ENCODE results near the gene ANO1. TPM values are rescaled to one million over a fixed set of nuclear protein-coding genes. Genes with fewer than 3 reads are reported as not detected.

ANO1 gene
- total RNA-seq, 2 donors from 2014 or later, result 10.2 to 29.4 TPM

DNA sequence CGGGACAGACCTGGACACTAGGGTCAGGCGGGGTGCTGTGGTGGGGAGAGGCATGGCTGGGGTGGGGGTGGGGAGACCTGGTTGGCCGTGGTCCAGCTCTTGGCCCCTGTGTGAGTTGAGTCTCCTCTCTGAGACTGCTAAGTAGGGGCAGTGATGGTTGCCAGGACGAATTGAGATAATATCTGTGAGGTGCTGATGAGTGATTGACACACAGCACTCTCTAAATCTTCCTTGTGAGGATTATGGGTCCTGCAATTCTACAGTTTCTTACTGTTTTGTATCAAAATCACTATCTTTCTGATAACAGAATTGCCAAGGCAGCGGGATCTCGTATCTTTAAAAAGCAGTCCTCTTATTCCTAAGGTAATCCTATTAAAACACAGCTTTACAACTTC, 128.9 kb downstream of the ANO1 start:
- TF ChIP-seq, protein P1, sequence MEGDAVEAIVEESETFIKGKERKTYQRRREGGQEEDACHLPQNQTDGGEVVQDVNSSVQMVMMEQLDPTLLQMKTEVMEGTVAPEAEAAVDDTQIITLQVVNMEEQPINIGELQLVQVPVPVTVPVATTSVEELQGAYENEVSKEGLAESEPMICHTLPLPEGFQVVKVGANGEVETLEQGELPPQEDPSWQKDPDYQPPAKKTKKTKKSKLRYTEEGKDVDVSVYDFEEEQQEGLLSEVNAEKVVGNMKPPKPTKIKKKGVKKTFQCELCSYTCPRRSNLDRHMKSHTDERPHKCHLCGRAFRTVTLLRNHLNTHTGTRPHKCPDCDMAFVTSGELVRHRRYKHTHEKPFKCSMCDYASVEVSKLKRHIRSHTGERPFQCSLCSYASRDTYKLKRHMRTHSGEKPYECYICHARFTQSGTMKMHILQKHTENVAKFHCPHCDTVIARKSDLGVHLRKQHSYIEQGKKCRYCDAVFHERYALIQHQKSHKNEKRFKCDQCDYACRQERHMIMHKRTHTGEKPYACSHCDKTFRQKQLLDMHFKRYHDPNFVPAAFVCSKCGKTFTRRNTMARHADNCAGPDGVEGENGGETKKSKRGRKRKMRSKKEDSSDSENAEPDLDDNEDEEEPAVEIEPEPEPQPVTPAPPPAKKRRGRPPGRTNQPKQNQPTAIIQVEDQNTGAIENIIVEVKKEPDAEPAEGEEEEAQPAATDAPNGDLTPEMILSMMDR (IDR thresholded peaks at IDR 0.05), result no peak
- Histone ChIP-seq H3K36me3 (peaks cover 16% of the 10 kb centered on the region), H3K27ac (no peak overlapping the region), H3K4me3 (no peak overlapping the region), H3K4me1 (peaks cover 0 to 30% of the 10 kb centered on the region in 2 donors), H3K27me3 (no peaks in the 10 kb centered on the region), H3K9me3 (no peaks in the 10 kb centered on the region)
- no peak for DNase-seq (ENCODE audit: low spot score)

DNA sequence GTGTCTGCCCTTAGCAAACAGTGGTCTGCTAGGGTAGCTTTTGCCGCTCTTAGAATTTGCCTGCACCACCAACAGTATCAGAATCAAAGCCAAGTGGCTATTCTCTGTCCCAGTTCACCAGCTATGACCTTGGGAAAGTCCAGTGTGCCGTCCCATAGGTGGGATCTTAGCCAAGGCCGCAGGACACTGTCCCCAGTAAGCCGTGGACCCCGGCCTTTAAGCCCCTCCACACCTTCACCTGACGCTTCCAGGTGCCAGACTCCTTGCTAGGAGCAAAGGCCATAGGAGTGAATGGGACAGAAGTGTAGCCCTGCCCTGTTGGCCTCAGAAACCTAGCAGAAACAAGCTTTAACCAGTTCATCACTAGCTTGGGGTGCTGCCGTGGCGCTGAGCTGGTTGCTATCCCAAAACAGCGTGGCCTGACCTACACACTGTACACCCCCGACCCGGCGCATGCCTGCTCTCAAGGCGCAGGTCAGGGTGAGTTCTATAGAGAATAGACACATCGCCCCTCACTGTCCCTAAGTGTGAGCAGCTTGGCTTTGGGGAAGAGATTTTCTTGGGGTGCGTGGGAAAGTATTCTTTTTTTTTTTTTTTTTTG, 129.5 kb downstream of the ANO1 start:
- Histone ChIP-seq H3K4me1 (peaks cover 0 to 30% of the 10 kb centered on the region in 2 donors), H3K4me3 (no peak overlapping the region), H3K36me3 (peaks cover 16% of the 10 kb centered on the region), H3K27ac (no peak overlapping the region), H3K27me3 (no peaks in the 10 kb centered on the region), H3K9me3 (no peaks in the 10 kb centered on the region)
- TF ChIP-seq, protein P1 (IDR thresholded peaks at IDR 0.05), result no peak
- DNase-seq (ENCODE audit: low spot score), result no peak

DNA sequence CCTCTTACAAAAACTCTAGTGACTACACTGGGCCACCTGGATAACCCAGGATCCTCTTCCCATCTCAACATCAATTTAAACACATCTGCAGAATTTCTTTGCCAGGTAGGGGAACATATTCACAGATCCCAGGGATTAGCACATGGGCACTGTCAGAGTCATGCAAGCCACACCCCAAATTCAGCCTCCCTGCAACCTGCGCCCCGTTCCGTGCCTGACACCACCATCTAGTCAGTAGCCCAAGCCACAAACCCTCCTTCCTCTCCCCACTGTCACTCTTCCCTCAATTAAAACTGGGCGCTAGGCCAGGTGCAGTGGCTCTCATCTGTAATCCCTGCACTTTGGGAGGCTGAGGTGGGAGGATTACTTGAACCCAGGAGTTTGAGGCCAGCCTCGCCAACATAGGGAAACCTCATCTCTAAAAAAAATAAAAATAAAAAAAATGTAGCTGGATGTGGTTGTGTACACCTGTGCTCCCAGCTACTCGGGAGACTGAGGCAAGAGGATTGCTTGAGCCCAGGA, 131.3 kb downstream of the ANO1 start:
- no peak for DNase-seq (ENCODE audit: low spot score)
- peaks cover 16% of the 10 kb centered on the region for H3K36me3 ChIP-seq
- TF ChIP-seq, protein P1 (IDR thresholded peaks at IDR 0.05), result no peak
- peaks cover 0 to 22% of the 10 kb centered on the region in 2 donors for H3K4me1 ChIP-seq
- no peaks in the 10 kb centered on the region for H3K9me3 ChIP-seq
- H3K4me3 ChIP-seq, result no peak overlapping the region
- H3K27me3 ChIP-seq, result no peaks in the 10 kb centered on the region
- no peak overlapping the region for H3K27ac ChIP-seq

DNA sequence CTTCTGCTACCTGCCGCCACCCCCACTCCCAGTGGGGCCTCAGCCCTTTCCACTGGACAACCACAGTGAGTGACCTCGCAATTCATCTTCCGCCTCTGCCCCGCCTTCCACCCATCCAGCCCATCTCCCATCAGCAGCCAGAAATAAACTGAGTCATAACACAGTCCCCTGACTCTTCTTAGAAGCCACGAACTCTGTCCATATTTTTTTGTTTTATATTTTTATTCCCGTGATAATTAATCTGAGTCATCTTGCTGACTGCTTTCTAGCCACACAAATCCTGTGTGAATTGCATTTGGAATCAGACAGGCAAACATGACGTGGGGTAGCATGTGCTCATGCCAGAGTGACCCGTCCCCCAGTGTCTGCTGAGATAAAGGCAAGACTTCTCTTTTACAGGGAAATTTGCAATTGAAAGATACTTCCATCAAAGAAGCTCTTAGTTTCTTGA, 132.0 kb downstream of the ANO1 start:
- Histone ChIP-seq H3K36me3 (peaks cover 16% of the 10 kb centered on the region), H3K4me1 (peaks cover 0 to 15% of the 10 kb centered on the region in 2 donors), H3K9me3 (no peaks in the 10 kb centered on the region), H3K27me3 (no peaks in the 10 kb centered on the region), H3K4me3 (no peak overlapping the region), H3K27ac (no peak overlapping the region)
- DNase-seq (ENCODE audit: low spot score), result no peak
- TF ChIP-seq, protein P1 (IDR thresholded peaks at IDR 0.05), result no peak

GRCh38 chr11:70210530-70210929, 132.4 kb downstream of the ANO1 start:
- Histone ChIP-seq H3K27me3 (no peaks in the 10 kb centered on the region), H3K27ac (no peak overlapping the region), H3K4me1 (peaks cover 0 to 11% of the 10 kb centered on the region in 2 donors), H3K4me3 (no peak overlapping the region), H3K9me3 (no peaks in the 10 kb centered on the region), H3K36me3 (peaks cover 16% of the 10 kb centered on the region)
- DNase-seq (ENCODE audit: low spot score), result no peak
- TF ChIP-seq, protein P1 (IDR thresholded peaks at IDR 0.05), result no peak

Measured in right atrium auricular region (tissue), 2 donors.